OCI-LY1 (cell line): ENCODE measurements around the gene TENT4A.

Source experiments
- H2AFZ ChIP-seq: fragments of 200-600 bp; sonication (generic), shearing (Covaris generic); 2 replicates; pipeline ENCODE4 v1.6.0; 2014; ENCODE audit warnings: antibody characterized with exemption, mild to moderate bottlenecking, low read length
- H3F3A ChIP-seq: fragments of 200-600 bp; sonication (generic), shearing (Covaris generic); 2 replicates; pipeline ENCODE4 v1.6.0; 2014; ENCODE audit warnings: mild to moderate bottlenecking, antibody characterized with exemption, low read length, moderate library complexity; ENCODE audit not compliant: insufficient read depth
- H3K27ac ChIP-seq: fragments of 200-600 bp; sonication (generic); 2 replicates; pipeline ENCODE4 v1.5.1; 2014; ENCODE audit warnings: low read length, mixed run types, mild to moderate bottlenecking, low read depth; ENCODE audit not compliant: poor library complexity, severe bottlenecking
- H3K27me3 ChIP-seq: fragments of 200-600 bp; sonication (generic); 2 replicates; pipeline ENCODE4 v1.6.0; 2014; ENCODE audit warnings: antibody characterized with exemption, mild to moderate bottlenecking, low read length, moderate library complexity; ENCODE audit not compliant: insufficient read depth
- H3K36me3 ChIP-seq: fragments of 200-600 bp; sonication (generic); 2 replicates; pipeline ENCODE4 v1.6.1; 2014; ENCODE audit warnings: mild to moderate bottlenecking, antibody characterized with exemption, low read length, moderate library complexity, mixed read lengths; ENCODE audit not compliant: insufficient read depth
- H3K4me1 ChIP-seq: fragments of 200-600 bp; sonication (generic); 2 replicates; pipeline ENCODE4 v1.5.1; 2014; ENCODE audit warnings: mild to moderate bottlenecking, low read length, moderate library complexity; ENCODE audit not compliant: insufficient read depth, severe bottlenecking
- H3K4me2 ChIP-seq: fragments of 200-600 bp; sonication (generic), shearing (Covaris generic); 2 replicates; pipeline ENCODE4 v1.6.1; 2014; ENCODE audit warnings: low read length
- H3K4me3 ChIP-seq: fragments of 200-600 bp; sonication (generic); 2 replicates; pipeline ENCODE4 v1.5.1; 2014; ENCODE audit warnings: low read length, low read depth, mild to moderate bottlenecking, mixed read lengths; ENCODE audit not compliant: poor library complexity, severe bottlenecking
- H3K79me2 ChIP-seq: fragments of 200-600 bp; shearing (Covaris generic); 2 replicates; pipeline ENCODE4 v1.6.1; 2016; ENCODE audit warnings: mixed run types, low read length, mixed read lengths; ENCODE audit not compliant: insufficient read depth
- H3K9ac ChIP-seq: fragments of 200-600 bp; sonication (generic), shearing (Covaris generic); 2 replicates; pipeline ENCODE4 v1.6.1; 2014; ENCODE audit warnings: mild to moderate bottlenecking, low read length, mixed read lengths
- H3K9me2 ChIP-seq: fragments of 200-600 bp; sonication (generic), shearing (Covaris generic); 2 replicates; pipeline ENCODE4 v1.6.1; 2014; ENCODE audit warnings: low read depth, mild to moderate bottlenecking, low read length, mixed read lengths
- H3K9me3 ChIP-seq: fragments of 200-600 bp; shearing (Covaris generic); 2 replicates; pipeline ENCODE4 v1.6.1; 2014; ENCODE audit warnings: low read length, mixed read lengths
- H4K20me1 ChIP-seq: fragments of 200-600 bp; sonication (generic), shearing (Covaris generic); 2 replicates; pipeline ENCODE4 v1.6.0; 2016; ENCODE audit warnings: mild to moderate bottlenecking, low read length; ENCODE audit not compliant: insufficient read depth
- CTCF ChIP-seq: fragments of 200-600 bp; sonication (generic), shearing (Covaris generic); IDR thresholded peaks from 2 replicates; pipeline ENCODE4 v1.5.1; 2017; ENCODE audit warnings: mild to moderate bottlenecking, antibody characterized with exemption, low read length, moderate library complexity, mixed read lengths
- EZH2 ChIP-seq: fragments of 200-600 bp; sonication (generic), shearing (Covaris generic); IDR thresholded peaks from 2 replicates; pipeline ENCODE4 v1.8.0; 2017; ENCODE audit warnings: borderline replicate concordance, mixed run types, mild to moderate bottlenecking, antibody characterized with exemption, low read length, moderate library complexity, mixed read lengths

Gene TENT4A

GRCh38 chr5:6761333-6761732 lies 48.1 kb downstream of the TENT4A start:
- no peak overlapping the region for H3K27ac ChIP-seq
- peaks cover 9% of the 10 kb centered on the region for H3K36me3 ChIP-seq
- no peaks in the 10 kb centered on the region for H3K27me3 ChIP-seq
- TF ChIP-seq EZH2 (no peak), CTCF (no peak)
- H4K20me1 ChIP-seq, result no peaks in the 10 kb centered on the region
- no peaks in the 10 kb centered on the region for H3K79me2 ChIP-seq
- H3K9me2 ChIP-seq, result no peaks in the 10 kb centered on the region
- H3K9me3 ChIP-seq, result no peaks in the 10 kb centered on the region
- no peaks in the 10 kb centered on the region; the same call in 1 of the 2 replicates for H3F3A ChIP-seq
- no peak overlapping the region for H3K9ac ChIP-seq
- no peak overlapping the region for H2AFZ ChIP-seq
- H3K4me3 ChIP-seq, result no peak overlapping the region
- no peaks in the 10 kb centered on the region for H3K4me1 ChIP-seq
- H3K4me2 ChIP-seq, result no peak overlapping the region

GRCh38 chr5:6762116-6762515 lies 48.9 kb downstream of the TENT4A start:
- H3K27ac ChIP-seq, result no peak overlapping the region
- H3K4me2 ChIP-seq, result no peak overlapping the region
- no peaks in the 10 kb centered on the region for H3K4me1 ChIP-seq
- no peaks in the 10 kb centered on the region for H3K27me3 ChIP-seq
- peaks cover 1% of the 10 kb centered on the region; the same call in 1 of the 2 replicates for H3K36me3 ChIP-seq
- TF ChIP-seq CTCF (no peak), EZH2 (no peak)
- no peaks in the 10 kb centered on the region for H4K20me1 ChIP-seq
- H3K9me2 ChIP-seq, result no peaks in the 10 kb centered on the region
- H3K9me3 ChIP-seq, result no peaks in the 10 kb centered on the region
- no peaks in the 10 kb centered on the region for H3K79me2 ChIP-seq
- H2AFZ ChIP-seq, result no peak overlapping the region
- no peak overlapping the region for H3K4me3 ChIP-seq
- no peaks in the 10 kb centered on the region for H3F3A ChIP-seq
- no peak overlapping the region for H3K9ac ChIP-seq

GRCh38 chr5:6762697-6763096 lies 49.5 kb downstream of the TENT4A start:
- H3F3A ChIP-seq, result no peaks in the 10 kb centered on the region
- no peak overlapping the region for H3K4me3 ChIP-seq
- H3K36me3 ChIP-seq, result no peaks in the 10 kb centered on the region
- H3K9me2 ChIP-seq, result no peaks in the 10 kb centered on the region
- H4K20me1 ChIP-seq, result no peaks in the 10 kb centered on the region
- no peaks in the 10 kb centered on the region for H3K9me3 ChIP-seq
- H3K4me2 ChIP-seq, result no peak overlapping the region
- H2AFZ ChIP-seq, result no peak overlapping the region
- H3K79me2 ChIP-seq, result no peaks in the 10 kb centered on the region
- no peak overlapping the region for H3K27ac ChIP-seq
- no peaks in the 10 kb centered on the region for H3K27me3 ChIP-seq
- no peaks in the 10 kb centered on the region for H3K4me1 ChIP-seq
- no peak for TF ChIP-seq EZH2
- TF ChIP-seq CTCF, result no peak
- no peak overlapping the region for H3K9ac ChIP-seq
